ENCODE results near the gene HNRNPUL2. TPM values are rescaled to one million over a fixed set of nuclear protein-coding genes. Genes with fewer than 3 reads are reported as not detected.
"Not testable (repeated sequence)": the region's sequence is repeated elsewhere in the genome, so short reads cannot be mapped to it uniquely, and the experiment has no call there.

HNRNPUL2 gene
- total RNA-seq, 2 donors from 2014 or later = 54.0 to 60.1 TPM

- Mint-ChIP-seq H3K27ac (peak overlapping the region; percentile 70), H3K4me3 (peak overlapping the region; percentile 34), H3K4me1 (peaks cover 21% of the 10 kb centered on the region), H3K36me3 (ENCODE audit: low read depth) (peaks cover 34% of the 10 kb centered on the region), H3K27me3 (no peaks in the 10 kb centered on the region), H3K9me3 (no peaks in the 10 kb centered on the region)
- ATAC-seq (replicated peaks) = peak; percentile 70
Measured at GRCh38 chr11:62702246-62702645, 25.0 kb downstream of the HNRNPUL2 start.

GRCh38 chr11:62694455-62695167, 32.6 kb downstream of the HNRNPUL2 start:
- ATAC-seq (replicated peaks) = peak; percentile 91
- Mint-ChIP-seq H3K36me3 (ENCODE audit: low read depth) (peaks cover 51% of the 10 kb centered on the region), H3K4me1 (peaks cover 5% of the 10 kb centered on the region), H3K27ac (peak overlapping the region; percentile 9), H3K27me3 (no peaks in the 10 kb centered on the region), H3K9me3 (no peaks in the 10 kb centered on the region), H3K4me3 (no peak overlapping the region)

- not testable (repeated sequence) for H3K27ac Mint-ChIP-seq; H3K9me3 Mint-ChIP-seq; H3K4me1 Mint-ChIP-seq; H3K27me3 Mint-ChIP-seq; ATAC-seq (replicated peaks); H3K4me3 Mint-ChIP-seq
- peaks cover 59% of the 10 kb centered on the region for H3K36me3 Mint-ChIP-seq (ENCODE audit: low read depth)
Measured at GRCh38 chr11:62693624-62694023, 33.6 kb downstream of the HNRNPUL2 start.

- no peaks in the 10 kb centered on the region for H3K9me3 Mint-ChIP-seq
- ATAC-seq (replicated peaks) = no peak
Measured at GRCh38 chr11:62689421-62690183, 37.7 kb downstream of the HNRNPUL2 start, which contains the start of gene LRRN4CL. Gene LRRN4CL, minus strand, starts transcription at chr11:62689530. Its CDS starts 1,022 bp downstream, at chr11:62688508.

GRCh38 chr11:62688491-62688890, 38.8 kb downstream of the HNRNPUL2 start:
- no peak for ATAC-seq (replicated peaks)
- Mint-ChIP-seq H3K27me3 (peaks cover 3% of the 10 kb centered on the region), H3K4me1 (no peaks in the 10 kb centered on the region)

More at GRCh38 chr11:62689421-62690183, 37.7 kb downstream of the HNRNPUL2 start, which contains the start of gene LRRN4CL:
- Mint-ChIP-seq H3K4me1 (peaks cover 2% of the 10 kb centered on the region), H3K4me3 (no peak within 1 kb of the TSS), H3K27ac (no peak within 1 kb of the TSS), H3K27me3 (peaks cover 3% of the 10 kb centered on the region), H3K36me3 (ENCODE audit: low read depth) (peaks cover 50% of the 10 kb centered on the region)

GRCh38 chr11:62687508-62688396, 39.5 kb downstream of the HNRNPUL2 start:
- H3K36me3 Mint-ChIP-seq (ENCODE audit: low read depth) = peaks cover 39% of the 10 kb centered on the region
- no peak overlapping the region for H3K4me3 Mint-ChIP-seq
- H3K27me3 Mint-ChIP-seq = peaks cover 3% of the 10 kb centered on the region
- no peak for ATAC-seq (replicated peaks)
- no peaks in the 10 kb centered on the region for H3K4me1 Mint-ChIP-seq
- H3K27ac Mint-ChIP-seq = no peak overlapping the region
- no peaks in the 10 kb centered on the region for H3K9me3 Mint-ChIP-seq

More at GRCh38 chr11:62688491-62688890, 38.8 kb downstream of the HNRNPUL2 start:
- Mint-ChIP-seq H3K4me3 (no peak overlapping the region), H3K9me3 (no peaks in the 10 kb centered on the region), H3K27ac (no peak overlapping the region), H3K36me3 (ENCODE audit: low read depth) (peaks cover 45% of the 10 kb centered on the region)

GRCh38 chr11:62682518-62682917, 44.7 kb downstream of the HNRNPUL2 start:
- Mint-ChIP-seq H3K27me3 (no peaks in the 10 kb centered on the region), H3K9me3 (no peaks in the 10 kb centered on the region), H3K4me1 (peaks cover 13% of the 10 kb centered on the region), H3K4me3 (no peak overlapping the region), H3K36me3 (ENCODE audit: low read depth) (peaks cover 15% of the 10 kb centered on the region), H3K27ac (no peak overlapping the region)
- no peak for ATAC-seq (replicated peaks)

- Mint-ChIP-seq H3K9me3 (no peaks in the 10 kb centered on the region), H3K27ac (peak overlapping the region; percentile 84), H3K36me3 (ENCODE audit: low read depth) (peaks cover 32% of the 10 kb centered on the region), H3K4me3 (peak overlapping the region; percentile 42), H3K4me1 (peaks cover 20% of the 10 kb centered on the region), H3K27me3 (no peaks in the 10 kb centered on the region)
- peak; percentile 81 for ATAC-seq (replicated peaks)
Measured at GRCh38 chr11:62680825-62681240, 46.4 kb downstream of the HNRNPUL2 start.

- Mint-ChIP-seq H3K4me1 (peaks cover 25% of the 10 kb centered on the region), H3K9me3 (no peaks in the 10 kb centered on the region), H3K36me3 (ENCODE audit: low read depth) (peaks cover 47% of the 10 kb centered on the region), H3K4me3 (peak within 1 kb of the TSS; percentile 79), H3K27ac (peak within 1 kb of the TSS; percentile 83), H3K27me3 (no peaks in the 10 kb centered on the region)
- ATAC-seq (replicated peaks) = peak; percentile 91
Measured at GRCh38 chr11:62678770-62679696, 48.2 kb downstream of the HNRNPUL2 start, which contains the start of gene UBXN1. Gene UBXN1, minus strand, starts transcription at chr11:62679073. Its CDS starts 150 bp downstream, at chr11:62678923.

GRCh38 chr11:62678433-62678769, 48.9 kb downstream of the HNRNPUL2 start:
- ATAC-seq (replicated peaks) = no peak
- no peaks in the 10 kb centered on the region for H3K9me3 Mint-ChIP-seq
- peaks cover 53% of the 10 kb centered on the region for H3K36me3 Mint-ChIP-seq (ENCODE audit: low read depth)
- peak overlapping the region; percentile 83 for H3K27ac Mint-ChIP-seq
- no peaks in the 10 kb centered on the region for H3K27me3 Mint-ChIP-seq
- peaks cover 25% of the 10 kb centered on the region for H3K4me1 Mint-ChIP-seq
- H3K4me3 Mint-ChIP-seq = peak overlapping the region; percentile 79

GRCh38 chr11:62677714-62678113, 49.5 kb downstream of the HNRNPUL2 start:
- H3K9me3 Mint-ChIP-seq = no peaks in the 10 kb centered on the region
- peak overlapping the region; percentile 79 for H3K4me3 Mint-ChIP-seq
- peaks cover 25% of the 10 kb centered on the region for H3K4me1 Mint-ChIP-seq
- peak overlapping the region; percentile 83 for H3K27ac Mint-ChIP-seq
- H3K36me3 Mint-ChIP-seq (ENCODE audit: low read depth) = peaks cover 57% of the 10 kb centered on the region
- no peak for ATAC-seq (replicated peaks)
- no peaks in the 10 kb centered on the region for H3K27me3 Mint-ChIP-seq

GRCh38 chr11:62677156-62677555, 50.1 kb downstream of the HNRNPUL2 start:
- Mint-ChIP-seq H3K36me3 (ENCODE audit: low read depth) (peaks cover 62% of the 10 kb centered on the region), H3K4me3 (peak overlapping the region; percentile 79), H3K4me1 (peaks cover 25% of the 10 kb centered on the region), H3K9me3 (no peaks in the 10 kb centered on the region), H3K27ac (peak overlapping the region; percentile 37), H3K27me3 (no peaks in the 10 kb centered on the region)
- no peak for ATAC-seq (replicated peaks)

- Mint-ChIP-seq H3K36me3 (ENCODE audit: low read depth) (peaks cover 67% of the 10 kb centered on the region), H3K4me1 (peaks cover 25% of the 10 kb centered on the region), H3K9me3 (no peaks in the 10 kb centered on the region), H3K27me3 (no peaks in the 10 kb centered on the region), H3K4me3 (peak overlapping the region; percentile 79), H3K27ac (peak overlapping the region; percentile 37)
- ATAC-seq (replicated peaks) = no peak
Measured at GRCh38 chr11:62676698-62677097, 50.6 kb downstream of the HNRNPUL2 start.
